ENCODE data around the gene DIP2C. TPM values are rescaled to one million over a fixed set of nuclear protein-coding genes. Genes with fewer than 3 reads are reported as not detected.

Gene DIP2C
- total and polyA plus RNA-seq, 4 donors, result 6.4 to 40.2 (median 23.8) TPM

DNA sequence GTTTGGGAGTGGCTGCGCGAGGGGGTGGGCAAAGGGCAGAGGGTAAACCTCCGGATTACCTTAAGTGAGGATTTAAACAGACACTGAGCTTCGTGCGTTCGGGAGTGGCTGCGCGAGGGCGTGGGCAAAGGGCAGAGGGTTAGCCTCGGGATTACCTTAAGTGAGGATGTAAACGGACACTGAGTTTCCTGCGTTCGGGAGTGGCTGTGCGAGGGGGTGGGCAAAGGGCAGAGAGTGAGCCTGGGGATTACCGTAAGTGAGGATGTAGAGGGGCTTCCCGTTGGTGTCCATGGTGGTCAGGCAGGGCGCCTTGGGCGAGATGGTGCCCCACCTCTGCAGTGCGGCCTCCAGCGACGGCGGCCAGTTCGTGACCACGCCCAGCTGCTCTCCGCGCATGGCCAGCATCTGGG, 275.8 kb downstream of the DIP2C start:
- Histone ChIP-seq H3K27me3 (ENCODE audit: control insufficient read depth in 1 of 2, insufficient read depth in 2 of 2, low read length in 1 of 2) (no peaks in the 10 kb centered on the region), H3K9me3 (ENCODE audit: control insufficient read depth, low read length) (no peaks in the 10 kb centered on the region), H3K36me3 (ENCODE audit: control insufficient read depth in 1 of 2, insufficient read depth in 2 of 2, low read length in 1 of 2) (peaks cover 0 to 3% of the 10 kb centered on the region in 2 donors), H3K4me3 (ENCODE audit: low read length in 2 of 2) (no peak overlapping the region), H3K27ac (ENCODE audit: low read depth in 1 of 2, low read length in 2 of 2) (no peak overlapping the region), H3K4me1 (ENCODE audit: control insufficient read depth in 1 of 2, insufficient read depth in 2 of 2, low read length in 2 of 2) (no peaks in the 10 kb centered on the region)
- no peak for DNase-seq
- 84 to 86% methylated on average over 26 of the region's 26 CpGs for WGBS, 2 donors
- ATAC-seq (ENCODE audit: low FRiP score), result no peak
- intact Hi-C loops (cut with DNase I), result no loop called here

DNA sequence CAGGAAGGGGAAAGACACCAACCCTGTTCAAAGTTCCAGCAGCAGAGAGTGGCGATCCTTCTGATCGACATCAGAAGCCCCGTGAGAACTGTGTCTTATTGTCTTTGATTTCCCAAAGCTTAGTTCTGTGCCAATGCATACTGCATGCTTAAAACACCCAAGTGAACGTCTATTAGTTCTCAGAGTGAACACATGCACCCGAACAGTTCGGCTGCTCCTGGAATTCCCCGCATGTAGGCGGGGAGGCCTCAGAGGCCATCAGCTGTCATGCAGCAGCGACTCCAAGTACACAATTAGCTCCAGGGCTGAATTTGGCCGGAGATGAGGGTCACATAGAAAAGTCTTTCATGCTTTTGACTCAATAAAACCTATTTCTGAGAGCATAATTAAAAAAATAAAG, 277.4 kb downstream of the DIP2C start:
- Histone ChIP-seq H3K27ac (ENCODE audit: low read depth in 1 of 2, low read length in 2 of 2) (no peak overlapping the region), H3K27me3 (ENCODE audit: control insufficient read depth in 1 of 2, insufficient read depth in 2 of 2, low read length in 1 of 2) (no peaks in the 10 kb centered on the region), H3K4me1 (ENCODE audit: control insufficient read depth in 1 of 2, insufficient read depth in 2 of 2, low read length in 2 of 2) (no peaks in the 10 kb centered on the region), H3K9me3 (ENCODE audit: control insufficient read depth, low read length) (no peaks in the 10 kb centered on the region), H3K36me3 (ENCODE audit: control insufficient read depth in 1 of 2, insufficient read depth in 2 of 2, low read length in 1 of 2) (peaks cover 3 to 4% of the 10 kb centered on the region in 2 donors), H3K4me3 (ENCODE audit: low read length in 2 of 2) (no peak overlapping the region)
- ATAC-seq (ENCODE audit: low FRiP score) (no peak), DNase-seq (no peak)
- intact Hi-C loops (cut with DNase I), result no loop called here
- 73 to 79% methylated on average over 10 of the region's 10 CpGs for whole genome bisulfite sequencing, 2 donors

DNA sequence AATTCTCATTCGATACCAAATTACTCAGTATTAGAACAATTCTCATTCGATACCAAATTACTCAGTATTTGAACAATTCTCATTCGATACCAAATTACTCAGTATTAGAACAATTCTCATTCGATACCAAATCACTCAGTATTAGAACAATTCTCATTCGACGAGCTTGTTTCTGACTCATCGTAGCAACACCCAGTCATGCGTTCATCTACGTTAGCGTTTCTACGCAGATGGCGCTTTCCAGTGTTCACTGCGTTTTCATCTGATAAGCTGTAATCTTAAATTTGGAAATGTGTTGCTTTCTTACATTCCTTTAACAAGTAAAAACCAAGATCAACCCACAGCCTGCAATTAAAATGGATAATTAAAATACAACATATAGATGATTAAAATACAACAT, 277.9 kb downstream of the DIP2C start:
- DNase-seq, result no peak
- H3K4me3 ChIP-seq (ENCODE audit: low read length in 2 of 2), result no peak overlapping the region
- H3K27ac ChIP-seq (ENCODE audit: low read depth in 1 of 2, low read length in 2 of 2), result no peak overlapping the region
- H3K9me3 ChIP-seq (ENCODE audit: control insufficient read depth, low read length), result no peaks in the 10 kb centered on the region
- H3K27me3 ChIP-seq (ENCODE audit: control insufficient read depth in 1 of 2, insufficient read depth in 2 of 2, low read length in 1 of 2), result no peaks in the 10 kb centered on the region
- intact Hi-C loops (cut with DNase I), result no loop called here
- no peak for ATAC-seq (ENCODE audit: low FRiP score)
- peaks cover 3 to 4% of the 10 kb centered on the region in 2 donors for H3K36me3 ChIP-seq (ENCODE audit: control insufficient read depth in 1 of 2, insufficient read depth in 2 of 2, low read length in 1 of 2)
- 93 to 97% methylated on average over 13 of the region's 13 CpGs for WGBS, 2 donors
- H3K4me1 ChIP-seq (ENCODE audit: control insufficient read depth in 1 of 2, insufficient read depth in 2 of 2, low read length in 2 of 2), result no peaks in the 10 kb centered on the region

DNA sequence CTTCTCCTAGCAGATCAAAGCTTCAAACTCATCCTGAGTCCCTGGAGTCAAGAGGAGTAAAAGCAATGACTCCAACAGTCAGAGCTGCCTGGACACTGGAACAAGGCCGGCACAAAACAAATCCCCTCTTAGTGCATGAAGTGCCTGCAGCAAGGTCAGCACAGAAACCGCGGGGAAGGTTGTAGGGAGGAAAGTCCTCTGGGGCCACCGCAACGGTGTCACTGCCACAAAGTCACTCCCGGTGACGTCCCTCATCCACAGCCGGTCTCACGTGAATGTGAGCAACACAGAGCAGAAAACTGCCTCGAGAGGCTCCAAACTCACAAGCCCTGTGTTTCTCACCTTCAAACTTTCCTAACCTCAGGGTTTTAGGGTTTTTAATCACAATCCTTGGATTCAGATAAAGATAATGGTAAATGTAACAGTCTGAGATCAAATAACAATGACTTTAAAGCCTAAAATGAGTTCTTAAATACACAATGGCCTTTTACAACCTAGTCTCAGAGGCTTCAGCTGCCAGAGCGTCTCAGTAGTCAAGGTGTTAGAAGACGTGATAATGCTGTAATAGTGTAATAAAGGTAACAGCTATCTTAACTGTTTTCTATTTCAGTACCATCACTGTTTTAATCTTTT, 279.9 kb downstream of the DIP2C start:
- Histone ChIP-seq H3K4me3 (ENCODE audit: low read length in 2 of 2) (no peak overlapping the region), H3K9me3 (ENCODE audit: control insufficient read depth, low read length) (no peaks in the 10 kb centered on the region), H3K4me1 (ENCODE audit: control insufficient read depth in 1 of 2, insufficient read depth in 2 of 2, low read length in 2 of 2) (no peaks in the 10 kb centered on the region), H3K27ac (ENCODE audit: low read depth in 1 of 2, low read length in 2 of 2) (no peak overlapping the region), H3K27me3 (ENCODE audit: control insufficient read depth in 1 of 2, insufficient read depth in 2 of 2, low read length in 1 of 2) (no peaks in the 10 kb centered on the region), H3K36me3 (ENCODE audit: control insufficient read depth in 1 of 2, insufficient read depth in 2 of 2, low read length in 1 of 2) (peaks cover 3 to 4% of the 10 kb centered on the region in 2 donors)
- intact Hi-C loops (cut with DNase I), result no loop called here
- ATAC-seq (ENCODE audit: low FRiP score), result no peak
- no peak for DNase-seq
- 87 to 91% methylated on average over 12 of the region's 12 CpGs for WGBS, 2 donors

DNA sequence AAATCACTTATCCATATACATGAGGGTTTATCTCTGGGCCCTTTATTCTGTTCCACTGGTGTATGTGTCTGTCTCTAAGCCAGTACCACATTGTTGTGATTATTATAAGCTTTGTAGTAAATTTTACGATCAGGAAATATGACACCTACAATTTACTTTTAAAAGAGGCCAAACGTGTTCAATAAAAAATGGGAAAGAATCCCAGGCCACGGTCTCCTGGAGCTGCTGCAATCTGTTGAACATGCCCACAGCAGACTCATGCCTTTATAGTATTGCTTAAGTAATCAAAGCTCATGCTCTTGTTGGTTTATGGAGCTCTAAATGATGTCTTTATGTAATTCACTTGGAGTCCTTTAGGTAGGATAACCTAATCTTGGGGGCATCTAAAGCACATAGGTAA, 281.2 kb downstream of the DIP2C start:
- intact Hi-C loops (cut with DNase I), result no loop called here
- Histone ChIP-seq H3K27me3 (ENCODE audit: control insufficient read depth in 1 of 2, insufficient read depth in 2 of 2, low read length in 1 of 2) (no peaks in the 10 kb centered on the region), H3K36me3 (ENCODE audit: control insufficient read depth in 1 of 2, insufficient read depth in 2 of 2, low read length in 1 of 2) (peaks cover 0 to 4% of the 10 kb centered on the region in 2 donors), H3K9me3 (ENCODE audit: control insufficient read depth, low read length) (no peaks in the 10 kb centered on the region), H3K27ac (ENCODE audit: low read depth in 1 of 2, low read length in 2 of 2) (no peak overlapping the region), H3K4me1 (ENCODE audit: control insufficient read depth in 1 of 2, insufficient read depth in 2 of 2, low read length in 2 of 2) (no peaks in the 10 kb centered on the region), H3K4me3 (ENCODE audit: low read length in 2 of 2) (no peak overlapping the region)
- no peak for DNase-seq
- ATAC-seq (ENCODE audit: low FRiP score), result no peak
- WGBS, 2 donors, result 75 to 76% methylated on average over 3 of the region's 3 CpGs

DNA sequence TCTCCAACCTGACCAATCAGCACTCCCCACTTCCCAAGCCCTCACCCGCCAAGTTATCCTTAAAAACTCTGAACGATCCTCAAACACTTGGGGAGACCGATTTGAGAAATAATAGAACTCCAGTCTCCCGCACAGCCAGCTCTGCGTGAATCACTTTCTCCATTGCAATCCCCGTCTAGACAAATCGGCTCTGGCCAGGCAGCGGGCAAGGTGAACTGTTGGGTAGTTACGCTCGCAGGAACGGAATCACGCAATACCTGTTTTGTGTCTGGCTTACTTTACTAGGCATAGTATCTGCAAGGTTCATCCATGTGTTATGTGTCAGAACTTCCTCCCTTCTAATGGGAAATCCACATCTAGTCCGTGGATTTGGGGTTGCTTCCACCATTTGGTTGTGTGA, 282.5 kb downstream of the DIP2C start:
- no peak overlapping the region for H3K27ac ChIP-seq (ENCODE audit: low read depth in 1 of 2, low read length in 2 of 2)
- ATAC-seq (ENCODE audit: low FRiP score), result no peak
- peaks cover 0 to 4% of the 10 kb centered on the region in 2 donors for H3K36me3 ChIP-seq (ENCODE audit: control insufficient read depth in 1 of 2, insufficient read depth in 2 of 2, low read length in 1 of 2)
- intact Hi-C loops (cut with DNase I), result no loop called here
- H3K4me3 ChIP-seq (ENCODE audit: low read length in 2 of 2), result no peak overlapping the region
- no peaks in the 10 kb centered on the region for H3K27me3 ChIP-seq (ENCODE audit: control insufficient read depth in 1 of 2, insufficient read depth in 2 of 2, low read length in 1 of 2)
- H3K4me1 ChIP-seq (ENCODE audit: control insufficient read depth in 1 of 2, insufficient read depth in 2 of 2, low read length in 2 of 2), result no peaks in the 10 kb centered on the region
- H3K9me3 ChIP-seq (ENCODE audit: control insufficient read depth, low read length), result no peaks in the 10 kb centered on the region
- WGBS, 2 donors, result 95 to 98% methylated on average over 13 of the region's 13 CpGs
- DNase-seq, result no peak

DNA sequence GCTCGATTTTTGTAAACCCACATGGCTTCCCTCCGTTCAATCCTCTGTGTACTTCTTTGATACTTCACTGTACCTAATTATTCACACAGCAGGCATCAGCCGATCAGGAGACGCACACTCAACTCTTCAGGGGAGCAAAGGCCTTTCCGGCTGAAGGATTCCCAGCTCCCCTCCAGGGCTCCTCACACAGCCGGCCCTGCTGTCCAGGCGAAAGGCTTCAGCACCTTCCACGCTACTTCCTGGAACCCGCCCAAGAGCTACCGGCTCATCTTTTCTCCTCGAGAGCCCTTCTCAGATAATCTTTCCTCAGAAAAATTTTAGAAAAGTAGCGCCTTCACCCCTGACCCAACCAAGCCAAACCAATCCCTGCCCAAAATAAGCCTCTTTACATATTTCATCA, 283.8 kb downstream of the DIP2C start:
- 88 to 91% methylated on average over 12 of the region's 12 CpGs for whole genome bisulfite sequencing, 2 donors
- Histone ChIP-seq H3K4me3 (ENCODE audit: low read length in 2 of 2) (no peak overlapping the region), H3K27ac (ENCODE audit: low read depth in 1 of 2, low read length in 2 of 2) (no peak overlapping the region), H3K9me3 (ENCODE audit: control insufficient read depth, low read length) (no peaks in the 10 kb centered on the region), H3K36me3 (ENCODE audit: control insufficient read depth in 1 of 2, insufficient read depth in 2 of 2, low read length in 1 of 2) (peaks cover 0 to 4% of the 10 kb centered on the region in 2 donors), H3K27me3 (ENCODE audit: control insufficient read depth in 1 of 2, insufficient read depth in 2 of 2, low read length in 1 of 2) (no peaks in the 10 kb centered on the region), H3K4me1 (ENCODE audit: control insufficient read depth in 1 of 2, insufficient read depth in 2 of 2, low read length in 2 of 2) (no peaks in the 10 kb centered on the region)
- DNase-seq (no peak), ATAC-seq (ENCODE audit: low FRiP score) (no peak)
- intact Hi-C loops (cut with DNase I), result no loop called here

DNA sequence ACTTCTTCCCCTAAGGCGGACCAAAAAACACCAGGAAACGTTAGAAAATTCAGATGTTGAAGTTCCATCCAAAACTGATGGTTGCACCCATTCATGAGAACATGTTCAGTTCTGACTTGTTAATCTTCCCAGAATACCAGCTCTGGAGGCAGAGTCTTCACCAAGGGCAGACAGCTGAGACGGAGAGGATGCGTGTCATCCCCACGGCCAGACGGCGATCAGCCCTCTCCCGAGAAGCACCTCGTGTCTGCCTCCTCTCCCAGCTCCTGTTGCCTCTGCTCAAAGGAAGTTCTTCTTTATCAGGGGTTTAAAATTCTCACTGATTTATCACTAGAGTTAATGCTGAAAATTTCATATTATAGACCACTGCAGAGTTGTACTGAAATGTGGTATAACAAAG, 284.5 kb downstream of the DIP2C start:
- peaks cover 0 to 4% of the 10 kb centered on the region in 2 donors for H3K36me3 ChIP-seq (ENCODE audit: control insufficient read depth in 1 of 2, insufficient read depth in 2 of 2, low read length in 1 of 2)
- WGBS, 2 donors, result 95% methylated on average over 9 of the region's 9 CpGs
- no peak for ATAC-seq (ENCODE audit: low FRiP score)
- no peaks in the 10 kb centered on the region for H3K4me1 ChIP-seq (ENCODE audit: control insufficient read depth in 1 of 2, insufficient read depth in 2 of 2, low read length in 2 of 2)
- no peak overlapping the region for H3K4me3 ChIP-seq (ENCODE audit: low read length in 2 of 2)
- H3K27ac ChIP-seq (ENCODE audit: low read depth in 1 of 2, low read length in 2 of 2), result no peak overlapping the region
- DNase-seq, result no peak
- intact Hi-C loops (cut with DNase I), result no loop called here
- H3K27me3 ChIP-seq (ENCODE audit: control insufficient read depth in 1 of 2, insufficient read depth in 2 of 2, low read length in 1 of 2), result no peaks in the 10 kb centered on the region
- H3K9me3 ChIP-seq (ENCODE audit: control insufficient read depth, low read length), result no peaks in the 10 kb centered on the region

DNA sequence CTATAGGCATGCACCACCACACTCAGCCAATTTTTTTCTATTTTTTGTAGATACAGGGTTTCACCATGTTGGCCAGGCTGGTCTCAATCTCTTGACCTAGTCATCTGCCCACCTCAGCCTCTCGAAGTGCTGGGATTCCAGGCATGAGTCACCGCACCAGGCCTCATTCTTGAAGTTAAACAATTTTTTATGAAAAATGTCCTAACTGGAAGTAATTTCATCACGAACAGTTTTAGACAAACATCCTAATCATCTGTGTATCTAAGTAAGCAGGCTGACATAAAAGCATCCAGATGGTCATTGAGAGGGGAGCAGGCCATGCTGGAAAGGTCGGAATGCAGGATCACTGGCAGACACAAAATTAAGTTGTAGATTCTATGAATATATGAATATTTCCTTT, 285.1 kb downstream of the DIP2C start:
- H3K4me1 ChIP-seq (ENCODE audit: control insufficient read depth in 1 of 2, insufficient read depth in 2 of 2, low read length in 2 of 2), result no peaks in the 10 kb centered on the region
- no peak overlapping the region for H3K4me3 ChIP-seq (ENCODE audit: low read length in 2 of 2)
- ATAC-seq (ENCODE audit: low FRiP score) (no peak), DNase-seq (no peak)
- WGBS, 2 donors, result 81 to 85% methylated on average over 4 of the region's 4 CpGs
- H3K36me3 ChIP-seq (ENCODE audit: control insufficient read depth in 1 of 2, insufficient read depth in 2 of 2, low read length in 1 of 2), result peaks cover 2 to 4% of the 10 kb centered on the region in 2 donors
- no peaks in the 10 kb centered on the region for H3K27me3 ChIP-seq (ENCODE audit: control insufficient read depth in 1 of 2, insufficient read depth in 2 of 2, low read length in 1 of 2)
- H3K9me3 ChIP-seq (ENCODE audit: control insufficient read depth, low read length), result no peaks in the 10 kb centered on the region
- intact Hi-C loops (cut with DNase I), result no loop called here
- no peak overlapping the region for H3K27ac ChIP-seq (ENCODE audit: low read depth in 1 of 2, low read length in 2 of 2)
